ENCODE results near the gene E4F1. TPM values are rescaled to one million over a fixed set of nuclear protein-coding genes. Genes with fewer than 3 reads are reported as not detected.
"Not testable (repeated sequence)": the region's sequence is repeated elsewhere in the genome, so short reads cannot be mapped to it uniquely, and the experiment has no call there.

Gene E4F1
- total RNA-seq, 4 donors from 2014 or later = 30.6 to 60.6 (median 45.2) TPM

- Histone ChIP-seq H3K9me3 (no peaks in the 10 kb centered on the region), H3K4me1 (peaks cover 0 to 28% (median 22%) of the 10 kb centered on the region in 4 donors), H3K27ac (peak overlapping the region in 1 of 4 donors; percentile 48), H3K36me3 (peaks cover 6 to 76% (median 16%) of the 10 kb centered on the region in 3 donors), H3K4me3 (peak overlapping the region in 1 of 4 donors; percentile 35), H3K27me3 (peaks cover 0 to 17% of the 10 kb centered on the region in 2 donors)
- DNase-seq (ENCODE audit: low spot score in 2 of 2) = no peak
- 11 to 13% methylated on average over 8 to 29 of the region's 40 CpGs for WGBS, 2 donors
- TF ChIP-seq POLR2A (IDR thresholded peaks at IDR 0.05) (no peak), CTCF (IDR thresholded peaks at IDR 0.05) (no peak), EP300 (IDR thresholded peaks at IDR 0.05) (no peak)
Measured at GRCh38 chr16:2237102-2237482, 13.7 kb downstream of the E4F1 start.

- Histone ChIP-seq H3K27ac (no peak overlapping the region), H3K9me3 (no peaks in the 10 kb centered on the region), H3K36me3 (peaks cover 3 to 76% (median 16%) of the 10 kb centered on the region in 3 donors), H3K4me3 (peak overlapping the region in 1 of 4 donors; percentile 35), H3K27me3 (peaks cover 0 to 17% of the 10 kb centered on the region in 2 donors), H3K4me1 (peaks cover 0 to 28% (median 22%) of the 10 kb centered on the region in 4 donors)
- TF ChIP-seq CTCF (IDR thresholded peaks at IDR 0.05) = no peak
- TF ChIP-seq EP300 (IDR thresholded peaks at IDR 0.05) = no peak
- no peak for TF ChIP-seq POLR2A (IDR thresholded peaks at IDR 0.05)
- DNase-seq (ENCODE audit: low spot score in 2 of 2) = no peak
- 21% methylated on average over 14 of the region's 65 CpGs; no CpG with 5 or more reads in 1 of the 2 donors for WGBS, 2 donors
Measured at GRCh38 chr16:2237493-2238149, 14.2 kb downstream of the E4F1 start.

GRCh38 chr16:2238150-2238837, 14.9 kb downstream of the E4F1 start:
- H3K9me3 ChIP-seq = no peaks in the 10 kb centered on the region
- H3K36me3 ChIP-seq = peaks cover 0 to 76% (median 14%) of the 10 kb centered on the region in 3 donors
- H3K4me1 ChIP-seq = peaks cover 0 to 28% (median 22%) of the 10 kb centered on the region in 4 donors
- TF ChIP-seq CTCF (IDR thresholded peaks at IDR 0.05) (no peak), POLR2A (IDR thresholded peaks at IDR 0.05) (no peak), EP300 (IDR thresholded peaks at IDR 0.05) (no peak)
- 66 to 75% methylated on average over 9 to 12 of the region's 18 CpGs for WGBS, 2 donors
- H3K27me3 ChIP-seq = peaks cover 0 to 17% of the 10 kb centered on the region in 2 donors
- DNase-seq (ENCODE audit: low spot score in 2 of 2) = no peak
- peak overlapping the region in 1 of 4 donors; percentile 6 for H3K27ac ChIP-seq
- H3K4me3 ChIP-seq = no peak overlapping the region

GRCh38 chr16:2238838-2239675, 15.7 kb downstream of the E4F1 start:
- Histone ChIP-seq H3K27me3 (peaks cover 0 to 17% of the 10 kb centered on the region in 2 donors), H3K27ac (peak overlapping the region in 1 of 4 donors; percentile 6), H3K9me3 (no peaks in the 10 kb centered on the region), H3K36me3 (peaks cover 0 to 76% (median 12%) of the 10 kb centered on the region in 3 donors), H3K4me1 (peaks cover 0 to 28% (median 22%) of the 10 kb centered on the region in 4 donors), H3K4me3 (no peak overlapping the region)
- DNase-seq (ENCODE audit: low spot score in 2 of 2) = no peak
- WGBS, 2 donors = 73 to 91% methylated on average over 8 to 13 of the region's 15 CpGs
- TF ChIP-seq EP300 (IDR thresholded peaks at IDR 0.05) = no peak
- TF ChIP-seq POLR2A (IDR thresholded peaks at IDR 0.05) = no peak
- no peak for TF ChIP-seq CTCF (IDR thresholded peaks at IDR 0.05)

- WGBS, 2 donors = 70 to 78% methylated on average over 9 of the region's 9 CpGs
- H3K9me3 ChIP-seq; H3K27ac ChIP-seq; H3K4me3 ChIP-seq; DNase-seq (ENCODE audit: low spot score in 2 of 2): not testable (repeated sequence)
- Histone ChIP-seq H3K36me3 (peaks cover 0 to 76% (median 9%) of the 10 kb centered on the region in 3 donors), H3K27me3 (peaks cover 0 to 17% of the 10 kb centered on the region in 2 donors), H3K4me1 (peaks cover 0 to 28% (median 22%) of the 10 kb centered on the region in 4 donors)
Measured at GRCh38 chr16:2240331-2240730, 16.9 kb downstream of the E4F1 start.

Data from tibial nerve (tissue), 4 donors.